IPS DF 4.7 (cell line): Measurements from ENCODE around the gene ANKRD11.
"Not testable (repeated sequence)": the region's sequence is repeated elsewhere in the genome, so short reads cannot be mapped to it uniquely, and the experiment has no call there.

Experiments used
- DNase-seq: peaks from one replicate; pipeline ENCODE4 v3.0.0-alpha.2; 2013; ENCODE audit warnings: low spot score; ENCODE audit errors: extremely low read depth

The ANKRD11 gene

GRCh38 chr16:89332902-89333245, 157.5 kb downstream of the ANKRD11 start:
- no peak for DNase-seq

- DNase-seq, result no peak
Observed at GRCh38 chr16:89332243-89332901, 158.0 kb downstream of the ANKRD11 start.

DNA sequence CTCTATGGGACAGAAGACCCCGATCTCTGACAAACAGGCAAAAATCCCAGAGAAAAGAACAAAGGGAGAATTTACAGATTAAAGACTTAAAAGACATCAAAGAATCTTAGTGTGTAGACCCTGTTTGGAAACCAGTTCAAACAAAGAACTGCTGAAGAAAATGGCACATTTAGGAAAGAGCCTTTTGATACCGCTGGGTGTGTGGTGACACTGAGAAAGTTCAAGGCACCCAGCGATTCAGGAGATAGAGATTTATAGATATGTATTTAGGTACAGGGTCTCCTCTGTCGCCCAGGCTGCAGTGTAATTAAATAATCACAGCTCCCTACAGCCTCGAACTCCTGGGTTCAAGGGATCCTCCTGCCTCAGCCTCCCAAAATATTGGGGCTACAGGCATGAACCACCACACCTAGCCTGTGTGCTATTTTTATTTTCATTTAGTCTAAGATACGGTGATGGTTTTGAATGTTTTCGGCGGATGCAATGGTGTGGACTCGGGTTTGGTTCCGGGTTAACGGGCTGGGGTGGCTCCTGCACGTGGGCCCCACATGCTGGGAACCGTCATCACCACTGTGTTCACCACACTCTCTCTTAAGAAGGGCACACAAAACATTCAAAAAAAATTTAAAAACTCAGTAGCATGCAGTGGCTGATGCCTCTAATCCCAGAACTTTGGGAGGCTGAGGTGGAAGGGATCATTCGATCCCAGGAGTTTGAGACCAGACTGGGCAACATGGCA, 158.8 kb downstream of the ANKRD11 start:
- no peak for DNase-seq

DNA sequence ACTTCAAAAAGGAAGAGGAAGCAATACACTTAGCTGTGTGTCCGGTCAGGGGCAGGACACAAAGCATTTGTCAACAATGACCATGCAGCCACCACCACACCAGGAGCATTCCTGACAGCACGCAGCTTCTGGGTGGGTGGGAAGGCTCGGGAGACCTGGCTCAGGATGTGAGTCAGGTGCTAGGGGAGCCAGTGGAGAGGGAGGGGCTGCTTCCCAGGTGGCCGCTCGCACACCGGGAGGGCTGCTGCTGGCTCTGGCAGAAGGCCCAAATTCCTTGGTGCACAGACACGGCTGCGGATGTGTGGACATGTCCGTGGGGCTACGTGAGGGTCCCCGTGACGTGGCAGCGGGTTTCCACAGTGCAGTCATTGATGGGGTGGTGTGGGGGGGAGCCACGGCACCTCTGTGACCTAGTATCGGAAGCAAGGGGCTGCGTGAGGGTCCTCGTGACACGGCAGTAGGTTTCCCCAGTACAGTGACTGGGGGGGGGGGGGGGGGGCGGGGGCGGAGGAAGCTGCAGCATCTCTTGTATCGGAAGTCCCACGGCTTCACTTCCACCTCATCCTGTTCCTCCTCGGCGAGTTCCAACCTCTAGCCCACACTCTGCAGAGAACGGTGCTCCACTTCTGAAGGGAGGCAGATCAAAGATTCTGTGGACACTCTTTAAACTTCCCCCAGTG, 160.0 kb downstream of the ANKRD11 start:
- DNase-seq, result no peak

DNA sequence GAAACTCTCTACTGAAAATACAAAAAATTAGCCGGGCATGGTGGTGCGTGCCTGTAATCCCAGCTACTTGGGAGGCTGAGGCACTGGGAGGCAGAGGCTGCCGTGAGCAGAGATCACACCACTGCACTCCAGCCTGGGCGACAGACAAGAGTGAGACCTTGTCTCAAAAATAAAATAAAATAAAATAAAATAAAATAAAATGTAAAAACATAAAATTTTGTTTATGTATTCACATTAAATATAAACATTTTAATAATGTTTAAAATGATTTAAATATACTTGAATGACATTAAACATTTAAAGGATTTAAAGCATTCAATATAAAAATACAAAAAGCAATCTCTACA, 160.6 kb downstream of the ANKRD11 start:
- DNase-seq, result not testable (repeated sequence)

- DNase-seq, result not testable (repeated sequence)
Observed at GRCh38 chr16:89328412-89329400, 161.7 kb downstream of the ANKRD11 start.

DNA sequence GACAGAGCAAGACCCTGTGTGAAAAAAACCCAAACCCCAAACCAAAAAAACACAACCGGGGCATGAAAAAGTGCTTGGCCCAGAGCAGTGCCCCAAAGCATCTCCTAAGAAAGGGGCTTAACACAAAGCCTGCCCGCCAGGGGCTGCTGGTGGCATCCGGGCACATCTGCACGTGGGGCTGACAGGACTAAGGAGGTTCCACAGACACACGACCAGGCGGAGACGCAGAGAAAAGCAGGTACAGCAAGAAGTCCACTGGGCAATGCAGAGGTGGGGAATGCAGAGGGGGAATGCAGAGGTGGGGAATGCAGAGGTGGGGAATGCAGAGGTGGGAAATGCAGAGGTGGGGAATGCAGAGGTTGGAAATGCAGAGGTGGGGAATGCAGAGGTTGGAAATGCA, 163.6 kb downstream of the ANKRD11 start:
- no peak for DNase-seq

DNA sequence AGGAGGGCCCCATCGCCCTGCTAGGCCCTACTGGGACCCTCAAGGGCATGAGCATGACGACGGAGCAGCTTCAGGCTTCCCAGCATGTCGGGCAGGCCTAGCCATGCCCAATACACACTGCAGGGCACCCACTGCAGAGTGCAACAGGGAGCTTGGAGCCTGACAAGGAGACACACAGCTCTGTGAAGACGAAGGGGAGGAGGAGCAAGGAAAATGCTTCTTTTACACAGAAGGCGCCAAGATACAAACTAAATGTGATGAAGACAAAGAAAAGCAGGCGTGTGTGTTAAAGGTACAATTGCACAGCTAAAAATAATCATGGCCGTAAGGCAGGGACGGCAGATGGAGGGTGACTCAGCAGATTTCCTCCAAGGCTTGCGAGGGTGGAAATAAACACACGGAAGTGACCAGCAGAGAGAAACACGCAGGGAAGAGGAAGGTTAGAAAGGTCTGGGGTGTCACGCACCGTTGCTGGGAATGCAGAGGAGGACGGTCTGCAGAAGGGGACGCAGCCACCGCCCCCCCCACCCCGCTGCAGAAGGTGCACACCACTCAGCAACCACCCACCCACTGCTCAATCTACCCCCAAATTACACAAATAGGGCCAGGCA, 164.4 kb downstream of the ANKRD11 start:
- no peak for DNase-seq

DNA sequence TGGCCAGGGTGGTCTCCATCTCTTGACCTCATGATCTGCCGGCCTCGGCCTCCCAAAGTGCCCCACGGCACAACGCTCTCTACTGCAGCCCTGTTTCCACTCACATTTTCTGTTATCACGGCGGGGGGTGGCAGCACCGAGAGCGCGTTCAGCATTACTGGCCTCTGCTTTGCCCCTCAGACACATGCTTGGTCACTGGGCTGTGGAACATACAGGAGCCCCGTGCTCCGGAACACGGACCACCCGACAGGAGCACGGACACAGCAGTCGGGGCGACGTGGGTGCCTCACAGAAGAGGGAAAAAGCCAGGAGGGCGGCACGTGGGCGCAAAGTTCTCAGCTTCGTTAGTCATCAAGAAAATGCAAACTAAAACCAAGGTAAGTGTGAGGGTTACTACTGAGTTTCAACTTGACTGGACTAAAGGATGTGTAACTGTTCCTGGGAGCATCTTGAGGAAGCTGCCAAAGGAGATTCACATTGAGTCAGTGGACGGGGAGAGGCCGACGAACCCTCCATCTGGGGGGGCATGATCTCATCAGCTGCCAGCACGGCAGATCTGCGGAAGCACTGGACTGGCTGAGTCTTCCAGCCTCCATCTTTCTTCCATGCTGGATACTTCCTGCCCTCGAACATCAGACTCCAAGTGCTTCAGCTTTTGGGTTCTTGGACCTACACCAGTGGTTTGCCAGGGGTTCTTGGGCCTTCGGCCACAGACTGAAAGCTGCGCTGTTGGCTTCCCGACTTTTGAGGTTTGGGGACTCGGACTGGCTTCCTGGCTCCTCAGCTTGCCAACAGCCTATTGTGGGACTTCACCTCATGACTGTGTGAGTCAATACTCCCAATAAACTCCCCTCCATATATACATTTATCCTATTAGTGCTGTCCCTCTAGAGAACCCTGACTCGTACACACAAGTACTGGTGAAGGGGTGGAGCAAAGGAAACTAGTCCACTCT, 166.0 kb downstream of the ANKRD11 start:
- DNase-seq, result no peak

- no peak for DNase-seq
Observed at GRCh38 chr16:89323120-89323960, 167.0 kb downstream of the ANKRD11 start.

GRCh38 chr16:89322321-89323119, 167.8 kb downstream of the ANKRD11 start:
- DNase-seq, result no peak

DNA sequence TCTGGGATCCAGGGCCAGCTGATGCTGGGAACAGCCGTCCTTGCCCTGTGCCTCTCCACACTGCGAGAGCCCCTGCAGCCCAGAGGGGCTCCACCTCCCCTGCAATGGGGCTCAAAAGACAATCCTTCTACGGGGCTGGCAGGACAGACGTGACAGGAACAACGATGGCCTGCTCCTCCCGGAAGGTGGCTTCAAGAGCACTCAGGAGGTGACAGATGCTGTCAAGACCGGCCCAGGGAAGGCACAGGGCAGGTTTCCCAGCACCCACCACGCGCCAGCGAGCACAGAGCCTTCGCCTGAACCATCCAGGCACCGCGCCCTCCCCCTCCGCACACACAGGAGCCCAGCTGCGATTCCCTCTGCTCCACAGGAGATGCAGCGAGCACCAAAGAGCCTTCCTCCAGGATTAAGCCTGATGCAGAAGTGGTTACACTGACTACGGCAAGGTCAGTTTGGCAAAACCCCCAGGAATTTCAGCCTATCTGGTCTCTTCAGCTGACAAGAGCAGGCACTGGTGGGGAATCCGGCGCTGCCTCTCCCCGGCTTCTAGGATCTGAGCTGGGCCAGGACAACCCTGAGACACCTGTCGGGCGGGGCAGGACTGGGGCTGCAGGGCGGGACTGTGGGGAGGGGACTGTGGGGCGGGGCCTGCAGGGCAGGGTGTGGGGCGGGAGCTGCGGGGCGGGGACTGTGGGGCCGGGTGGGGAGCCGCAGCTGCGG, 169.4 kb downstream of the ANKRD11 start:
- DNase-seq, result no peak

DNA sequence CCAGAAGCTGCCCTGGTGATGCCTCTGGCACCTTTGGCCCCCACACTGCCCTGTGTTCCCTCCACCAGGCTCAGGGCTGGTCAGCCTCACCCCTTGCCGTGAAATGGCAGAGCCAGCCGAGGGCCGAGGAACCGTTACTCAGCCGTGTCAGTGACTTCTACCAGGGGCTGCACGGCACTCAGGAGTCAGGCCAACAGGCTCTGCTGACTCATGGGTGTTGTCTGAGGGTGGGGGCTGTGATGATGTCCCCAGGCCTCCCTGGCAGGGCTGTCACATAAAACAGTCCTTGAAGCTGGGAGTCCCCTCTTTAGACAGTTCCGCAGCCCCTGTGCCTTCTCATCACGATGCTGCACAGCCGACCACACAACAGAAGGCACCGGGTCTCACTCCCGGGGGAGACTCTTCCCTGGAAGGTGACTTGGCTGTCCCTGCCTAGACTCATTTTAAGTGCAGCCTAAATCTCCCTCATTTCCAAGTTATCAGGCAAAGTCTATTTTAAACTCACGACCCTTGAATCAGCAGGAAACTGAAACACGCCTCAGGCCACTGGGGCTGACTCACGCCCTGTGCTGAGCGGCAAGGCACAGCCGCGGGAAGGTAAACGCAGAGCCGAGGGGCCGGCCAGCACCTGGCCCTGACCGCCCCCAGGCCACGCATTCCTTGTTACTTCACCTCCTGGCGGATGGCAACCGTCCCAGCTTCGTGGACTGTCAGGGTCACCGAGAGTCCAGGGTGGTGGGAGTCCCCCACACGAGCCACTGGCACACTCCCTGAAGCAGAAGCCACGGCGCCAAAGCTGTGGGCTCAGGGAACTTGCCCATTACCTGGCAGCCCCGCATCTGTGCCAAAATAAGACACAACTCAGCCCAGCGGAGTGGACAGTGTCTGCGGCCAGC, 170.2 kb downstream of the ANKRD11 start:
- DNase-seq, result no peak

GRCh38 chr16:89319631-89319885, 170.8 kb downstream of the ANKRD11 start:
- DNase-seq, result no peak

- DNase-seq, result no peak
Observed at GRCh38 chr16:89318871-89319630, 171.3 kb downstream of the ANKRD11 start.

- no peak for DNase-seq
Observed at GRCh38 chr16:89318430-89318758, 172.0 kb downstream of the ANKRD11 start.
